GM23338 (cell line): ENCODE measurements around the gene CELF4. TPM values are rescaled to one million over a fixed set of nuclear protein-coding genes. Genes with fewer than 3 reads are reported as not detected.
A peak's percentile ranks its signal among the peaks of the same experiment; 100 is the strongest.

Source experiments
- ATAC-seq: fragments of 200-7000 bp; cut with Tn5 transposase; 3 replicates; pipeline ENCODE4 v1.9.1; 2020
- DNase-seq: peaks from one replicate; pipeline ENCODE4 v3.0.0-alpha.2; 2015; ENCODE audit warnings: low spot score
- H2AFZ ChIP-seq: fragments of 200-600 bp; sonication (generic); 2 replicates; pipeline ENCODE4 v1.8.0; 2016; ENCODE audit warnings: antibody characterized with exemption, mild to moderate bottlenecking, moderate library complexity
- H3F3A ChIP-seq: fragments of 200-600 bp; sonication (generic); replicated peaks from 2 replicates; pipeline ENCODE4 v1.8.0; 2017; ENCODE audit warnings: antibody characterized with exemption, mixed run types, low read depth
- H3K27ac ChIP-seq: fragments of 200-600 bp; sonication (generic); 2 replicates; pipeline ENCODE4 v1.6.1; 2016; ENCODE audit warnings: low read depth
- H3K27me3 ChIP-seq: fragments of 200-600 bp; sonication (generic); 2 replicates; pipeline ENCODE4 v1.8.0; 2016; ENCODE audit warnings: mild to moderate bottlenecking, mixed run types, moderate library complexity; ENCODE audit not compliant: insufficient read depth
- H3K36me3 ChIP-seq: fragments of 200-600 bp; sonication (generic); 2 replicates; pipeline ENCODE4 v1.8.0; 2016; ENCODE audit warnings: mild to moderate bottlenecking; ENCODE audit not compliant: insufficient read depth
- H3K4me1 ChIP-seq: fragments of 200-600 bp; sonication (generic); 2 replicates; pipeline ENCODE4 v1.8.0; 2016; ENCODE audit warnings: mild to moderate bottlenecking, moderate library complexity; ENCODE audit not compliant: insufficient read depth
- H3K4me2 ChIP-seq: fragments of 200-600 bp; sonication (generic); 2 replicates; pipeline ENCODE4 v1.7.1; 2017; ENCODE audit warnings: mixed run types
- H3K4me3 ChIP-seq: fragments of 200-600 bp; sonication (generic); 2 replicates; pipeline ENCODE4 v1.6.1; 2016; ENCODE audit warnings: mixed run types
- H3K79me2 ChIP-seq: fragments of 200-600 bp; sonication (generic); replicated peaks from 2 replicates; pipeline ENCODE4 v1.8.0; 2017; ENCODE audit warnings: mild to moderate bottlenecking; ENCODE audit not compliant: insufficient read depth
- H3K9me2 ChIP-seq: fragments of 200-600 bp; sonication (generic); 2 replicates; pipeline ENCODE4 v1.8.0; 2017; ENCODE audit not compliant: insufficient read depth
- H4K20me1 ChIP-seq: fragments of 200-600 bp; sonication (generic); replicated peaks from 2 replicates; pipeline ENCODE4 v1.8.0; 2017; ENCODE audit warnings: mild to moderate bottlenecking; ENCODE audit not compliant: insufficient read depth
- H3K27ac Mint-ChIP-seq: 2 replicates; pipeline ENCODE4 v1.8.0; 2020; ENCODE audit warnings: inconsistent platforms, mild to moderate bottlenecking, moderate library complexity, mixed read lengths
- H3K27me3 Mint-ChIP-seq: 3 replicates; pipeline ENCODE4 v1.8.0; 2022; ENCODE audit warnings: low read depth, mild to moderate bottlenecking, moderate library complexity, mixed read lengths, inconsistent platforms; ENCODE audit not compliant: insufficient read depth, poor library complexity
- H3K36me3 Mint-ChIP-seq: 3 replicates; pipeline ENCODE4 v1.8.0; 2021; ENCODE audit warnings: low read depth, mild to moderate bottlenecking, inconsistent platforms, moderate library complexity, mixed read lengths
- H3K4me1 Mint-ChIP-seq: 3 replicates; pipeline ENCODE4 v1.8.0; 2020; ENCODE audit warnings: mild to moderate bottlenecking, inconsistent platforms, mixed read lengths
- H3K4me3 Mint-ChIP-seq: 3 replicates; pipeline ENCODE4 v1.8.0; 2021; ENCODE audit warnings: moderate library complexity, mild to moderate bottlenecking, inconsistent platforms, mixed read lengths
- H3K9me3 Mint-ChIP-seq: 3 replicates; pipeline ENCODE4 v1.8.0; 2020; ENCODE audit warnings: moderate library complexity, mild to moderate bottlenecking, inconsistent platforms, mixed read lengths
- CREB1 ChIP-seq: fragments of 250-450 bp; sonication (Bioruptor Pico); IDR thresholded peaks from 2 replicates; pipeline ENCODE4 v1.5.0; 2020; ENCODE audit warnings: low read depth, mild to moderate bottlenecking, moderate library complexity
- EZH2 ChIP-seq: fragments of 200-600 bp; sonication (generic); IDR thresholded peaks from one replicate; pipeline ENCODE4 v1.8.0; 2017; ENCODE audit warnings: antibody characterized with exemption, mild to moderate bottlenecking, low read depth; ENCODE audit not compliant: unreplicated experiment
- EZH2phosphoT487 ChIP-seq: fragments of 200-600 bp; sonication (generic); IDR thresholded peaks from one replicate; pipeline ENCODE4 v1.8.1; 2018; ENCODE audit warnings: antibody characterized with exemption; ENCODE audit not compliant: unreplicated experiment
- JUNB ChIP-seq: IDR thresholded peaks from one replicate; pipeline ENCODE4 v1.6.1; 2016; ENCODE audit warnings: antibody characterized with exemption; ENCODE audit not compliant: unreplicated experiment
- POLR2AphosphoS5 ChIP-seq: IDR thresholded peaks from 2 replicates; pipeline ENCODE4 v1.6.1; 2016; ENCODE audit warnings: antibody characterized with exemption, low read depth
- STAT1 ChIP-seq: IDR thresholded peaks from one replicate; pipeline ENCODE4 v1.6.1; 2016; ENCODE audit warnings: antibody characterized with exemption; ENCODE audit not compliant: unreplicated experiment
- ZNF114 ChIP-seq: fragments of 250-450 bp; sonication (Bioruptor Pico); IDR thresholded peaks from 2 replicates; pipeline ENCODE4 v1.5.0; 2020; ENCODE audit warnings: mild to moderate bottlenecking, moderate library complexity
- ZNF331 ChIP-seq: fragments of 250-450 bp; sonication (Bioruptor Pico); IDR thresholded peaks from 2 replicates; pipeline ENCODE4 v1.5.0; 2020; ENCODE audit warnings: low read depth, mild to moderate bottlenecking, moderate library complexity
- polyA plus RNA-seq: library from polyadenylated mRNA; unstranded; fragments of >200 nt; fragmentation: Nextera tagmentation; extraction: Ambion mirVana; gene quantifications from 2 replicates; pipeline ENCODE4 v1.2.1, GENCODE V29; 2016
- total RNA-seq: library from RNA; depleted of rRNA; stranded (reverse); fragments of >200 nt; shearing (Covaris generic); gene quantifications from 2 replicates; pipeline ENCODE4 v1.2.3, GENCODE V29; 2014
- TF ChIP-seq, protein P1 (sequence below): IDR thresholded peaks from one replicate; pipeline ENCODE4 v1.6.1; 2018; ENCODE audit warnings: antibody characterized with exemption; ENCODE audit not compliant: unreplicated experiment
- TF ChIP-seq, protein P2 (sequence below): IDR thresholded peaks from 2 replicates; pipeline ENCODE4 v1.6.1; 2016; ENCODE audit warnings: antibody characterized with exemption
- TF ChIP-seq, protein P3 (sequence below): fragments of 250-450 bp; sonication (Bioruptor Pico); IDR thresholded peaks from 2 replicates; pipeline ENCODE4 v1.5.0; 2020; ENCODE audit warnings: mild to moderate bottlenecking, moderate library complexity
- TF ChIP-seq, protein P4 (sequence below), 2 experiments: fragments of 200-600 bp in 1 of 2; sonication (generic) in 1 of 2; conservative IDR thresholded peaks; 2 replicates each; pipeline versions ENCODE4 v1.5.1 to v1.6.1; 2016 to 2017; ENCODE audit warnings: antibody characterized with exemption in 2 of 2, low read depth in 2 of 2, mild to moderate bottlenecking in 2 of 2, moderate library complexity in 1 of 2

CELF4 gene
- total and polyA plus RNA-seq, 2 experiments from 2014 or later, result 2.6 to 6.7 TPM

DNA sequence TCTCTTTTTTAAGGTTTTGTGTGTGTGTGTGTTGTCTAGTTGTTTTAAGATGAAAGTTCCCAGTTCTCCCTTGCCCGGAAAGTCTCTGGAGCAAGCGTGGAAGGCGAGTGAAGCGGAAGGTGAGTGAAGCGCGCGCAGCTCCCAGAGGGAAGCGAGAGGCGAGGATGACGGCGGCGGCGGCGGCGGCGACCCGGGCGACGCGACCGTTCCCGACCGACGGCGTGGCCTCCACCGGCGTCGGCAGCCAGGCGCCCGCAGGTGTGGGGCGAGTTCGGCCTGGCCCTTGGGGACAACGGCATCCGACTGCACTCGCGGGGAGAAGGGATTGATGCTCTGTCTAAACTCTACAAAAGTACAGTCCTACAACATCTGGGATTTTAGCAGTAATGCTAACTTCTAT is 321.9 kb downstream of the CELF4 start:
- ATAC-seq, result peak; percentile 73
- H3K27me3 Mint-ChIP-seq, result peaks cover 18% of the 10 kb centered on the region
- H3K4me3 ChIP-seq, result peak overlapping the region; percentile 24

More for the DNA sequence above, 321.9 kb downstream of the CELF4 start:
- Histone ChIP-seq H3K36me3 (no peaks in the 10 kb centered on the region), H3K4me1 (no peaks in the 10 kb centered on the region), H3K79me2 (no peaks in the 10 kb centered on the region), H2AFZ (no peak overlapping the region; the same call in 1 of the 2 replicates), H4K20me1 (peaks cover 18% of the 10 kb centered on the region; the same call in 1 of the 2 replicates), H3K4me2 (peak overlapping the region; percentile 56), H3K27ac (no peak overlapping the region), H3K27me3 (peaks cover 33% of the 10 kb centered on the region), H3K9me2 (no peaks in the 10 kb centered on the region), H3F3A (no peaks in the 10 kb centered on the region)
- peaks cover 23% of the 10 kb centered on the region for H3K4me1 Mint-ChIP-seq
- peak; percentile 63 for DNase-seq
- peak overlapping the region; percentile 56 for H3K4me3 Mint-ChIP-seq
- no peaks in the 10 kb centered on the region for H3K9me3 Mint-ChIP-seq
- H3K36me3 Mint-ChIP-seq, result no peaks in the 10 kb centered on the region
- no peak overlapping the region for H3K27ac Mint-ChIP-seq
- TF ChIP-seq STAT1 (no peak), JUNB (no peak), ZNF331 (CRISPR knock-in tag) (no peak), EZH2 (no peak), CREB1 (no peak), POLR2AphosphoS5 (no peak), EZH2phosphoT487 (no peak), ZNF114 (no peak)
- TF ChIP-seq, protein P1, sequence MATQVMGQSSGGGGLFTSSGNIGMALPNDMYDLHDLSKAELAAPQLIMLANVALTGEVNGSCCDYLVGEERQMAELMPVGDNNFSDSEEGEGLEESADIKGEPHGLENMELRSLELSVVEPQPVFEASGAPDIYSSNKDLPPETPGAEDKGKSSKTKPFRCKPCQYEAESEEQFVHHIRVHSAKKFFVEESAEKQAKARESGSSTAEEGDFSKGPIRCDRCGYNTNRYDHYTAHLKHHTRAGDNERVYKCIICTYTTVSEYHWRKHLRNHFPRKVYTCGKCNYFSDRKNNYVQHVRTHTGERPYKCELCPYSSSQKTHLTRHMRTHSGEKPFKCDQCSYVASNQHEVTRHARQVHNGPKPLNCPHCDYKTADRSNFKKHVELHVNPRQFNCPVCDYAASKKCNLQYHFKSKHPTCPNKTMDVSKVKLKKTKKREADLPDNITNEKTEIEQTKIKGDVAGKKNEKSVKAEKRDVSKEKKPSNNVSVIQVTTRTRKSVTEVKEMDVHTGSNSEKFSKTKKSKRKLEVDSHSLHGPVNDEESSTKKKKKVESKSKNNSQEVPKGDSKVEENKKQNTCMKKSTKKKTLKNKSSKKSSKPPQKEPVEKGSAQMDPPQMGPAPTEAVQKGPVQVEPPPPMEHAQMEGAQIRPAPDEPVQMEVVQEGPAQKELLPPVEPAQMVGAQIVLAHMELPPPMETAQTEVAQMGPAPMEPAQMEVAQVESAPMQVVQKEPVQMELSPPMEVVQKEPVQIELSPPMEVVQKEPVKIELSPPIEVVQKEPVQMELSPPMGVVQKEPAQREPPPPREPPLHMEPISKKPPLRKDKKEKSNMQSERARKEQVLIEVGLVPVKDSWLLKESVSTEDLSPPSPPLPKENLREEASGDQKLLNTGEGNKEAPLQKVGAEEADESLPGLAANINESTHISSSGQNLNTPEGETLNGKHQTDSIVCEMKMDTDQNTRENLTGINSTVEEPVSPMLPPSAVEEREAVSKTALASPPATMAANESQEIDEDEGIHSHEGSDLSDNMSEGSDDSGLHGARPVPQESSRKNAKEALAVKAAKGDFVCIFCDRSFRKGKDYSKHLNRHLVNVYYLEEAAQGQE, result no peak
- TF ChIP-seq, protein P2, sequence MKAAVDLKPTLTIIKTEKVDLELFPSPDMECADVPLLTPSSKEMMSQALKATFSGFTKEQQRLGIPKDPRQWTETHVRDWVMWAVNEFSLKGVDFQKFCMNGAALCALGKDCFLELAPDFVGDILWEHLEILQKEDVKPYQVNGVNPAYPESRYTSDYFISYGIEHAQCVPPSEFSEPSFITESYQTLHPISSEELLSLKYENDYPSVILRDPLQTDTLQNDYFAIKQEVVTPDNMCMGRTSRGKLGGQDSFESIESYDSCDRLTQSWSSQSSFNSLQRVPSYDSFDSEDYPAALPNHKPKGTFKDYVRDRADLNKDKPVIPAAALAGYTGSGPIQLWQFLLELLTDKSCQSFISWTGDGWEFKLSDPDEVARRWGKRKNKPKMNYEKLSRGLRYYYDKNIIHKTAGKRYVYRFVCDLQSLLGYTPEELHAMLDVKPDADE, result no peak
- TF ChIP-seq, protein P3, sequence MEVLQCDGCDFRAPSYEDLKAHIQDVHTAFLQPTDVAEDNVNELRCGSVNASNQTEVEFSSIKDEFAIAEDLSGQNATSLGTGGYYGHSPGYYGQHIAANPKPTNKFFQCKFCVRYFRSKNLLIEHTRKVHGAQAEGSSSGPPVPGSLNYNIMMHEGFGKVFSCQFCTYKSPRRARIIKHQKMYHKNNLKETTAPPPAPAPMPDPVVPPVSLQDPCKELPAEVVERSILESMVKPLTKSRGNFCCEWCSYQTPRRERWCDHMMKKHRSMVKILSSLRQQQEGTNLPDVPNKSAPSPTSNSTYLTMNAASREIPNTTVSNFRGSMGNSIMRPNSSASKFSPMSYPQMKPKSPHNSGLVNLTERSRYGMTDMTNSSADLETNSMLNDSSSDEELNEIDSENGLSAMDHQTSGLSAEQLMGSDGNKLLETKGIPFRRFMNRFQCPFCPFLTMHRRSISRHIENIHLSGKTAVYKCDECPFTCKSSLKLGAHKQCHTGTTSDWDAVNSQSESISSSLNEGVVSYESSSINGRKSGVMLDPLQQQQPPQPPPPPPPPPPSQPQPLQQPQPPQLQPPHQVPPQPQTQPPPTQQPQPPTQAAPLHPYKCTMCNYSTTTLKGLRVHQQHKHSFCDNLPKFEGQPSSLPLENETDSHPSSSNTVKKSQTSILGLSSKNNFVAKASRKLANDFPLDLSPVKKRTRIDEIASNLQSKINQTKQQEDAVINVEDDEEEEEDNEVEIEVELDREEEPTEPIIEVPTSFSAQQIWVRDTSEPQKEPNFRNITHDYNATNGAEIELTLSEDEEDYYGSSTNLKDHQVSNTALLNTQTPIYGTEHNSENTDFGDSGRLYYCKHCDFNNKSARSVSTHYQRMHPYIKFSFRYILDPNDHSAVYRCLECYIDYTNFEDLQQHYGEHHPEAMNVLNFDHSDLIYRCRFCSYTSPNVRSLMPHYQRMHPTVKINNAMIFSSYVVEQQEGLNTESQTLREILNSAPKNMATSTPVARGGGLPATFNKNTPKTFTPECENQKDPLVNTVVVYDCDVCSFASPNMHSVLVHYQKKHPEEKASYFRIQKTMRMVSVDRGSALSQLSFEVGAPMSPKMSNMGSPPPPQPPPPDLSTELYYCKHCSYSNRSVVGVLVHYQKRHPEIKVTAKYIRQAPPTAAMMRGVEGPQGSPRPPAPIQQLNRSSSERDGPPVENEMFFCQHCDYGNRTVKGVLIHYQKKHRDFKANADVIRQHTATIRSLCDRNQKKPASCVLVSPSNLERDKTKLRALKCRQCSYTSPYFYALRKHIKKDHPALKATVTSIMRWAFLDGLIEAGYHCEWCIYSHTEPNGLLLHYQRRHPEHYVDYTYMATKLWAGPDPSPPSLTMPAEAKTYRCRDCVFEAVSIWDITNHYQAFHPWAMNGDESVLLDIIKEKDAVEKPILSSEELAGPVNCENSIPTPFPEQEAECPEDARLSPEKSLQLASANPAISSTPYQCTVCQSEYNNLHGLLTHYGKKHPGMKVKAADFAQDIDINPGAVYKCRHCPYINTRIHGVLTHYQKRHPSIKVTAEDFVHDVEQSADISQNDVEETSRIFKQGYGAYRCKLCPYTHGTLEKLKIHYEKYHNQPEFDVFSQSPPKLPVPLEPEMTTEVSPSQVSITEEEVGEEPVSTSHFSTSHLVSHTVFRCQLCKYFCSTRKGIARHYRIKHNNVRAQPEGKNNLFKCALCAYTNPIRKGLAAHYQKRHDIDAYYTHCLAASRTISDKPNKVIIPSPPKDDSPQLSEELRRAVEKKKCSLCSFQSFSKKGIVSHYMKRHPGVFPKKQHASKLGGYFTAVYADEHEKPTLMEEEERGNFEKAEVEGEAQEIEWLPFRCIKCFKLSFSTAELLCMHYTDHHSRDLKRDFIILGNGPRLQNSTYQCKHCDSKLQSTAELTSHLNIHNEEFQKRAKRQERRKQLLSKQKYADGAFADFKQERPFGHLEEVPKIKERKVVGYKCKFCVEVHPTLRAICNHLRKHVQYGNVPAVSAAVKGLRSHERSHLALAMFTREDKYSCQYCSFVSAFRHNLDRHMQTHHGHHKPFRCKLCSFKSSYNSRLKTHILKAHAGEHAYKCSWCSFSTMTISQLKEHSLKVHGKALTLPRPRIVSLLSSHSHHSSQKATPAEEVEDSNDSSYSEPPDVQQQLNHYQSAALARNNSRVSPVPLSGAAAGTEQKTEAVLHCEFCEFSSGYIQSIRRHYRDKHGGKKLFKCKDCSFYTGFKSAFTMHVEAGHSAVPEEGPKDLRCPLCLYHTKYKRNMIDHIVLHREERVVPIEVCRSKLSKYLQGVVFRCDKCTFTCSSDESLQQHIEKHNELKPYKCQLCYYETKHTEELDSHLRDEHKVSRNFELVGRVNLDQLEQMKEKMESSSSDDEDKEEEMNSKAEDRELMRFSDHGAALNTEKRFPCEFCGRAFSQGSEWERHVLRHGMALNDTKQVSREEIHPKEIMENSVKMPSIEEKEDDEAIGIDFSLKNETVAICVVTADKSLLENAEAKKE, result no peak
- TF ChIP-seq, protein P4, sequence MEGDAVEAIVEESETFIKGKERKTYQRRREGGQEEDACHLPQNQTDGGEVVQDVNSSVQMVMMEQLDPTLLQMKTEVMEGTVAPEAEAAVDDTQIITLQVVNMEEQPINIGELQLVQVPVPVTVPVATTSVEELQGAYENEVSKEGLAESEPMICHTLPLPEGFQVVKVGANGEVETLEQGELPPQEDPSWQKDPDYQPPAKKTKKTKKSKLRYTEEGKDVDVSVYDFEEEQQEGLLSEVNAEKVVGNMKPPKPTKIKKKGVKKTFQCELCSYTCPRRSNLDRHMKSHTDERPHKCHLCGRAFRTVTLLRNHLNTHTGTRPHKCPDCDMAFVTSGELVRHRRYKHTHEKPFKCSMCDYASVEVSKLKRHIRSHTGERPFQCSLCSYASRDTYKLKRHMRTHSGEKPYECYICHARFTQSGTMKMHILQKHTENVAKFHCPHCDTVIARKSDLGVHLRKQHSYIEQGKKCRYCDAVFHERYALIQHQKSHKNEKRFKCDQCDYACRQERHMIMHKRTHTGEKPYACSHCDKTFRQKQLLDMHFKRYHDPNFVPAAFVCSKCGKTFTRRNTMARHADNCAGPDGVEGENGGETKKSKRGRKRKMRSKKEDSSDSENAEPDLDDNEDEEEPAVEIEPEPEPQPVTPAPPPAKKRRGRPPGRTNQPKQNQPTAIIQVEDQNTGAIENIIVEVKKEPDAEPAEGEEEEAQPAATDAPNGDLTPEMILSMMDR (conservative IDR thresholded peaks at IDR 0.05; ENCODE audit: low read depth in 2 of 2), result no peak
